ENCODE results near the gene CLCA2. TPM values are rescaled to one million over a fixed set of nuclear protein-coding genes. Genes with fewer than 3 reads are reported as not detected.

The CLCA2 gene
- total and polyA plus RNA-seq, 2 experiments from 2014 or later: not detected

- H3K27ac Mint-ChIP-seq: no peak overlapping the region
- H3K4me3 Mint-ChIP-seq: no peak overlapping the region
- Histone ChIP-seq H3K79me2 (replicated peaks; ENCODE audit: insufficient read depth) (no peaks in the 10 kb centered on the region), H3K4me2 (no peak overlapping the region), H3K27me3 (ENCODE audit: insufficient read depth) (no peaks in the 10 kb centered on the region), H3K36me3 (ENCODE audit: insufficient read depth) (no peaks in the 10 kb centered on the region), H3K4me3 (no peak overlapping the region), H3K27ac (ENCODE audit: low read depth) (no peak overlapping the region), H3K4me1 (ENCODE audit: insufficient read depth) (no peaks in the 10 kb centered on the region), H4K20me1 (replicated peaks; ENCODE audit: insufficient read depth) (no peaks in the 10 kb centered on the region), H2AFZ (no peak overlapping the region), H3K9me2 (ENCODE audit: insufficient read depth) (no peaks in the 10 kb centered on the region), H3F3A (replicated peaks; ENCODE audit: low read depth) (peaks cover 3% of the 10 kb centered on the region; the same call in 1 of the 2 replicates)
- H3K27me3 Mint-ChIP-seq (ENCODE audit: insufficient read depth, low read depth, poor library complexity): no peaks in the 10 kb centered on the region
- no peak for ATAC-seq
- DNase-seq (ENCODE audit: low spot score): no peak
- H3K4me1 Mint-ChIP-seq: peaks cover 10% of the 10 kb centered on the region
- no peaks in the 10 kb centered on the region for H3K36me3 Mint-ChIP-seq (ENCODE audit: low read depth)
- TF ChIP-seq ZNF114 (CRISPR knock-in tag; IDR thresholded peaks at IDR 0.05) (no peak), ZNF331 (CRISPR knock-in tag; IDR thresholded peaks at IDR 0.05; ENCODE audit: low read depth) (no peak), JUNB (IDR thresholded peaks at IDR 0.05; ENCODE audit: unreplicated experiment) (no peak), EZH2 (IDR thresholded peaks at IDR 0.05; ENCODE audit: low read depth, unreplicated experiment) (no peak), CREB1 (CRISPR knock-in tag; IDR thresholded peaks at IDR 0.05; ENCODE audit: low read depth) (no peak), STAT1 (IDR thresholded peaks at IDR 0.05; ENCODE audit: unreplicated experiment) (no peak), POLR2AphosphoS5 (IDR thresholded peaks at IDR 0.05; ENCODE audit: low read depth) (no peak), REST (IDR thresholded peaks at IDR 0.05; ENCODE audit: unreplicated experiment) (no peak), ZNF462 (CRISPR knock-in tag; IDR thresholded peaks at IDR 0.05) (no peak), EZH2phosphoT487 (IDR thresholded peaks at IDR 0.05; ENCODE audit: unreplicated experiment) (no peak), NANOG (IDR thresholded peaks at IDR 0.05; ENCODE audit: borderline replicate concordance) (no peak), CTCF (conservative IDR thresholded peaks at IDR 0.05; ENCODE audit: low read depth in 2 of 2) (no peak), ETS1 (IDR thresholded peaks at IDR 0.05) (no peak)
- peaks cover 8% of the 10 kb centered on the region for H3K9me3 Mint-ChIP-seq
These were observed 74.3 kb downstream of the CLCA2 start for GRCh38 chr1:86498281-86498680.

Measured in GM23338 (cell line).